GM18951 (cell line): Measurements from ENCODE around the gene LTB4R2.
"Not testable (repeated sequence)": the region's sequence is repeated elsewhere in the genome, so short reads cannot be mapped to it uniquely, and the experiment has no call there.

Experiments used
- POLR2A ChIP-seq: IDR thresholded peaks from 4 replicates; pipeline ENCODE4 v1.6.1; 2011; ENCODE audit warnings: mild to moderate bottlenecking; ENCODE audit not compliant: insufficient read length, insufficient read depth; ENCODE audit errors: extremely low read depth
- in situ Hi-C: fragments of 300-500 bp; cut with MboI; formaldehyde crosslinking; loops from one replicate; pipeline ENCODE4 v1.12.0; 2022; ENCODE audit warnings: low sequenced_read_pairs, mixed read lengths, inconsistent platforms; ENCODE audit not compliant: unreplicated experiment

The LTB4R2 gene

DNA sequence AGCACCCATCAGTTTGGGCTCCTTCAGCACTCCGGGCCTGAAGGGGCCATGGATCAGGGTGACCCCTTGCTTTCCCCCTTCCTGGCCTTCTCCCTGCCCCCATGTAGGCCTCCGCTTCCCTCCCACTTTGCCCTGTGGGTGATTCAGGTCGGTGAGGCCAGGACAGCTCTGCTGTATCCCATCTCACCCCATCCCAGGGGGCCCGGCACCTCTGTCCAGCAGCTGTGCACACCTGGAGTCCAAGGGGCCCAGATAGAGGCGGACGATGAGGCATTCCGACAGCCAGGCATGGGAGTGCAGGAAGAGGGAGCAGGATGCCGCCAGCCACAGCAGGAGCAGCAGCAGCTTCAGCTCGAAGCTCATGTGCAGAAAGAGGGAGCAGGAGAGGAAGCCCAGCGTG lies 12.7 kb downstream of the LTB4R2 start:
- TF ChIP-seq POLR2A, result no peak
- in situ Hi-C loops, result no loop called here

DNA sequence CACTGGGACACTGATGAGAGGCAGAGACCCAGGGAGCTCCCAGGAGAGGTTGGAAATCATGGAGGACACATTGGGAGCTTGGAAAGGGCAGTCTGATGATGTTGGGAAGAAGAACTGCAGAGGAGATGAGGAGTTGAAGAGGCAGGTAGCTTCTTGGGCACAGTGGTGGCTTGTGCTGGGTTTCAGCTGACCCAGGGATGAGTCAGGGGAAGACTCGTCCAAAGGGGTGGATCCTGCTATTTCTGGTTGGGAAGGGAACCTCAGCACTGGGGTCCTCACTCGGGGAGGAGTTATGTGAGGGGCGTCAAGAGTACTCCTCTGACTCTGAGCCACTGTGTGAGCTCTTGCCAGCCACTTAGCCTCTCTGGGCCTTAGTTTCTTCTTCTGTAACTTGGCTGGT lies 13.4 kb downstream of the LTB4R2 start:
- TF ChIP-seq POLR2A, result no peak
- in situ Hi-C loops, result no loop called here

GRCh38 chr14:24324024-24324423 lies 14.1 kb downstream of the LTB4R2 start:
- in situ Hi-C loops, result no loop called here
- no peak for TF ChIP-seq POLR2A

GRCh38 chr14:24325041-24325530 lies 15.1 kb downstream of the LTB4R2 start:
- TF ChIP-seq POLR2A, result no peak
- in situ Hi-C loops, result no loop called here

GRCh38 chr14:24325963-24326362 lies 16.0 kb downstream of the LTB4R2 start:
- in situ Hi-C loops, result no loop called here
- TF ChIP-seq POLR2A, result no peak

DNA sequence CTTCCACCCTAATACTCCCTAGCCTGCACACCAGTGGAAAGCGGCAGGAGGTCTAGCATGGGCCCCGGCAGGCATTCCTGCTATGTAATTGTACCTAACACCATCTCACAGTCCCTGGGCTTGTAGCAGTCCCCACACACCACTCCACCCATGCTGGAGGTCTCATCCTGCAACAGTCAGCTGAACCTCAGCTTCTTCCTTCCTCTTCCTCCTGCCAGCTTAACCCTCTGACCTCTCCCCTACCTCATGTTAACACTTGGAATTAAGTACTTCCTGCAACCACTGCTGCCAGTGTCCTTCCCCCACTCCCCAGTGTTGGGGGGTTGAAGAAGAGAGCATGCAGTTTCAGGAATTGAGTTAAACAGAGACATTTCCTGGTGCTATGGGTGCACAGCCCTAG lies 17.4 kb downstream of the LTB4R2 start:
- TF ChIP-seq POLR2A, result no peak
- in situ Hi-C loops, result no loop called here

DNA sequence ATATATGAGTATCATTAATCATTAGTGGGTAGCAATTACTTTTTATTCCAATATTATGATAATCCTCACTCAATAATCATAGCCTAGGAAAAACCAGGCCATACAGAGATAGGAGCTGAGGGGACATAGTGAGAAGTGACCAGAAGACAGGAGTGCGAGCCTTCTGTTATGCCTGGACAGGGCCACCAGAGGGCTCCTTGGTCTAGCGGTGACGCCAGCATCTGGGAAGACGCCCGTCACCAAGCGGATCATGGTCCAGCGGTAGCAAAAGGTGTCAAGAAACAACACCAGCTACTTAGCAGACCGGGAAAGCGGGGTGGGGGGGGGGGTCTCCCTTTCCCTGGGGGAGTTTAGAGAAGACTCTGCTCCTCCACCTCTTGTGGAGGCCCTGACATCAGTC lies 18.0 kb downstream of the LTB4R2 start:
- in situ Hi-C loops, result not testable (repeated sequence)

DNA sequence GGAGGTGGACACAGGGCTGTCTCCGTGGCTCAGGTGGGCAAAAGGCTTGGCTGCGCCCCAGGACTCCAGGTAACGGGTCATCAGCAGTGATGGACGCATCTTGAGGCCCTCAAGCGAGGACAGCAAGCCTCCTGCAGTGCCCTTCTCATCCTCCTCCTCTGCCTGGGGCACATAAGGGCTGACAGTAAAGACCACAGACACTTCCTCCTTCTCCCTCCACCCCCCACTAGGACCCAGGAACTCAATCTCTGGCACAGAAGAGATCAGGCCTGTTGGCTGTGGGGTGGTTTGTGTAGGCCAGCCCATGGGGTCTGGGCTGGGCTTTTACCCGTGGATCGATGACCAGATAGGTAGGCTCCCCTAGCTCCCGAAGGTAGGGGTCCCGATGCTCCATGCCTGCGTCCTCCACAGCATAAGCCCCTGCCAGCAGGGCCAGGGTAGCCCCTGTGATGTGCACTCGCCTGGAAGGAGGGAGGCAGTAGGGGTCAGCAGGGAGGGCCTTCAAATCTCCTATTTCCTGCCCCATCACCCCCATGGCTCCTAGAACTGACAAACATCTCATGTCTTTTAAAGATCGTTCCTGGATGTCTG lies 19.2 kb downstream of the LTB4R2 start:
- in situ Hi-C loops, result no loop called here
- TF ChIP-seq POLR2A, result no peak

DNA sequence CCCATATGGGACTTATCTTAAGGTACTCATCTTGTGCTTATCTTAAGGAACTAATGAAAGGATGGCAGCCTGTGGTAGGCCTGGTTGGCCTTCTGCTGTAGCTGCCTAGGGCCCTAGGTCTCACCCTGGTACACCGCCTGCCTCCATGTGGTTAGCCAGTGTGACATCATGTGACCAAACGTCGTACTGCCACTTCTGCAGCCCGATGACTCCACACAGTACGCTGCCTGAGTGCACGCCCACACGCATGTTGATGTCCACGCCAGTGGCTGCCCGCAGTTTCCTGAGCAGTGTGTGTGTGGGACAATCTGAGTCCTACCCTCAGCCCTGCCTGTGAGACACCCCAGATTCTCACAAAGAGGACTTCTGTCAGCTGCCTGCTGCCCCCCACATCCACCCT lies 19.8 kb downstream of the LTB4R2 start:
- no peak for TF ChIP-seq POLR2A
- in situ Hi-C loops, result loop anchor here (10.0 kb wide), 1 partner anchor 105 kb away; no protein-coding TSS in a partner anchor

GRCh38 chr14:24330973-24331674 lies 21.2 kb downstream of the LTB4R2 start:
- no peak for TF ChIP-seq POLR2A
- in situ Hi-C loops, result loop anchor here (10.0 kb wide), 1 partner anchor 104 kb away; no protein-coding TSS in a partner anchor

GRCh38 chr14:24331731-24332267 lies 21.9 kb downstream of the LTB4R2 start:
- no peak for TF ChIP-seq POLR2A
- in situ Hi-C loops, result loop anchor here (10.0 kb wide), 1 partner anchor 103 kb away; no protein-coding TSS in a partner anchor

DNA sequence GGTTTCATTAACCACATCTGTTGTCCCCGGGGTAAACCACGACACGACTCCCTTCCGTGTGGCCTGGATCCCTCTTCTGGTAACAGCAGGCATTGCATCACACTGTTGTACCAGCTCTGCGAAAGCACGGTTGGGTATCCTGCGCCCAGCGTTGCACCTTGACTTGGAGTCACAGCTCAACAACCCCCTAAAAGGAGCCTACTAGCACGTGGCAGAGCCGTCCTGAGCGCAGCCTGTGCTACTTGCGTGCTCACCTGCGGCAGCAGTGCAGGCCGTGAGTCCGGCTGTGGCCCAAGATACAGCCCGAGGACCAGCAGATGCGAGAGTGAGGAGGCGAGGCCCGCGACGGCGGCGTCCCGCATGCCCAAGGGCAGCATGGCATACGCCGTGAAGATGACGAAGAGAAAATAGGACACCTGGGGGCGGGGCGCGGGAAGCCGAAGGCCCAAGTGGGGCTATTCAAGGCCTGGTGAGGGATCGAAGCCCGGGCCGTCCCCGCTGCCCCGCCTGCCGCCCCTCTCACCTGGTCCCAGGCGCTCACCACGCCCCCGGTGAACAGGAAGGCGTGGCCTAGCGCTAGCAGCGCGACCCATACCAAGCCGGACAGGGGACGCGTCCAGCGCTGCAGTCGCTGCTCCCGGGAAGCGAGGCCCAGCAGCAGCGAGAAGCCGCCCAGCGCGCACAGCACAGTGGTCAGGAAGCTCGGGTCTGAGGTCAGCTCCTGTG lies 22.5 kb downstream of the LTB4R2 start:
- no peak for TF ChIP-seq POLR2A
- in situ Hi-C loops, result loop anchor here (10.0 kb wide), 1 partner anchor 102 kb away; no protein-coding TSS in a partner anchor
